ENCODE results near the gene C19orf25. TPM values are rescaled to one million over a fixed set of nuclear protein-coding genes. Genes with fewer than 3 reads are reported as not detected.

C19orf25 gene
- total and polyA plus RNA-seq, 2 of the 13 experiments (the other 11 are each of a cell fraction or from before 2014, with no cell fraction given): 14.2 to 32.4 TPM

GRCh38 chr19:1457892-1458291, 21.1 kb downstream of the C19orf25 start (continued):
- no peak for TF ChIP-seq ZBTB26 (CRISPR knock-in tag; IDR thresholded peaks at IDR 0.05; ENCODE audit: borderline replicate concordance)
- TF ChIP-seq YEATS4 (CRISPR knock-in tag; IDR thresholded peaks at IDR 0.05; ENCODE audit: borderline replicate concordance): no peak
- TF ChIP-seq POLR2AphosphoS2 (IDR thresholded peaks at IDR 0.05; ENCODE audit: low read depth, low read length): no peak
- no peak for TF ChIP-seq ONECUT2 (CRISPR knock-in tag; IDR thresholded peaks at IDR 0.05)
- peak; percentile 40; the same call in 1 of the 2 replicates for TF ChIP-seq ZNF768 (CRISPR knock-in tag; IDR thresholded peaks at IDR 0.05)
- TF ChIP-seq POLR2G (IDR thresholded peaks at IDR 0.05; ENCODE audit: low read depth, low read length): peak; percentile 58; the same call in 1 of the 2 replicates

GRCh38 chr19:1457031-1457739, 21.8 kb downstream of the C19orf25 start:
- Histone ChIP-seq H3K9ac (ENCODE audit: insufficient read depth, low read depth, low read length) (no peak overlapping the region), H2AFZ (ENCODE audit: low read length) (no peak overlapping the region), H4K20me1 (ENCODE audit: insufficient read depth, low read length) (peaks cover 5% of the 10 kb centered on the region; the same call in 1 of the 2 replicates), H3K9me3 (ENCODE audit: low read length) (no peaks in the 10 kb centered on the region), H3K27me3 (ENCODE audit: control insufficient read depth in 1 of 2, insufficient read depth in 2 of 2, low read length in 2 of 2) (peaks cover 6 to 45% of the 10 kb centered on the region in 2 experiments; a peak in 4 of 5 replicates), H3K4me1 (ENCODE audit: insufficient read depth, low read length) (peaks cover 56% of the 10 kb centered on the region), H3K4me2 (ENCODE audit: low read depth, low read length) (peak overlapping the region; percentile 25), H3K79me2 (ENCODE audit: insufficient read depth, low read length) (no peaks in the 10 kb centered on the region), H3K36me3 (replicated peaks in 1 of 2; ENCODE audit: control insufficient read depth in 1 of 2, insufficient read depth in 2 of 2, low read length in 2 of 2) (no peaks in the 10 kb centered on the region), H3K27ac (ENCODE audit: extremely low read length, insufficient read depth, low read length) (no peak overlapping the region), H3K4me3 (replicated peaks in 1 of 3; ENCODE audit: insufficient read depth in 1 of 3, low read depth in 2 of 3, low read length in 3 of 3) (peak overlapping the region in 1 of 3 experiments; percentile 12; a peak in 2 of 6 replicates)
- ATAC-seq (peak; percentile 44), DNase-seq (ENCODE audit: low spot score) (no peak), FAIRE-seq (no peak)
- BruUV-seq (replicated peaks): no TSS peak
- intact Hi-C loops (cut with micrococcal nuclease; ENCODE audit: unreplicated experiment) (no loop called here), in situ Hi-C loops (cut with HindIII; ENCODE audit: extremely low pct_ligation_motif_present, low pct_unique_long_range_greater_than_20kb) (loop anchor here (5.0 kb wide), 1 partner anchor 55 kb away; the partner anchor contains the start of gene ADAMTSL5)
- WGBS (ENCODE audit: low lambda C conversion rate): 26% methylated on average over 12 of the region's 48 CpGs
- POLR2A ChIA-PET: no interaction called here
- CTCF ChIA-PET (ENCODE audit: low intra/inter-chr PET ratio, low total read pairs): no interaction called here
- no peak for TF ChIP-seq FOXC1 (CRISPR knock-in tag; IDR thresholded peaks at IDR 0.05; ENCODE audit: borderline replicate concordance)
- TF ChIP-seq ZNF407 (CRISPR knock-in tag; IDR thresholded peaks at IDR 0.05; ENCODE audit: not compliant biosample characterization): no peak
- no peak for TF ChIP-seq ZNF512B (CRISPR knock-in tag; IDR thresholded peaks at IDR 0.05; ENCODE audit: borderline replicate concordance)
